Panc1 (cell line): Measurements from ENCODE around the gene CDC42BPA.

Source experiments
- POLR2AphosphoS5 ChIP-seq: IDR thresholded peaks from 2 replicates; pipeline ENCODE4 v1.6.1; 2012; ENCODE audit warnings: mild to moderate bottlenecking, low read depth, low read length, moderate library complexity
- SIN3A ChIP-seq: IDR thresholded peaks from 2 replicates; pipeline ENCODE4 v1.6.1; 2012; ENCODE audit warnings: low read depth, mild to moderate bottlenecking, low read length, moderate library complexity, borderline replicate concordance; ENCODE audit not compliant: insufficient read depth
- TF ChIP-seq, protein P1 (sequence below): fragments of 450-650 bp; IDR thresholded peaks from 2 replicates; pipeline ENCODE4 v1.5.1; 2017; ENCODE audit warnings: mild to moderate bottlenecking
- TF ChIP-seq, protein P2 (sequence below), 2 experiments: IDR thresholded peaks; 2 replicates each; pipeline ENCODE4 v1.6.1; 2011 to 2012; ENCODE audit warnings: low read depth in 2 of 2, control low read depth in 1 of 2, low read length in 1 of 2, mild to moderate bottlenecking in 1 of 2, moderate library complexity in 1 of 2; ENCODE audit not compliant: insufficient read depth in 1 of 2

DNA sequence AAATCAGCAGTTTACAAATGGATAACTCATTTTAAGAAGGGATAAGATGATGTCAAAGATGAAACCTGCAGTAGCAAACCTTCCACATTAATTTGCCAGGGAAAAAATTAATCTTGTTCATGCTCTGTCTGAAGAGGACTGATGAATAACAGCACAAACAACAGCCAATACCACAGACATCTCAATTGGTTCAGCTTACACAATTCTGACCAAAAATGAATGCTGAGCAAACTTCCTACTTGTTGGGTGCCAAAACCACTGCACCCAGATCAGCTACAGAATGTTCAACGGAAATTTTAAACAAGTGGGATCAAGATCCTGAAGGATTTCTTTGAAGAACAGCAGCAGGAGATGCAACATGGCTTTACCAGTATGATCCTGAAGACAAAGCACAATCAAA is 279.9 kb downstream of the CDC42BPA start:
- TF ChIP-seq, protein P1, sequence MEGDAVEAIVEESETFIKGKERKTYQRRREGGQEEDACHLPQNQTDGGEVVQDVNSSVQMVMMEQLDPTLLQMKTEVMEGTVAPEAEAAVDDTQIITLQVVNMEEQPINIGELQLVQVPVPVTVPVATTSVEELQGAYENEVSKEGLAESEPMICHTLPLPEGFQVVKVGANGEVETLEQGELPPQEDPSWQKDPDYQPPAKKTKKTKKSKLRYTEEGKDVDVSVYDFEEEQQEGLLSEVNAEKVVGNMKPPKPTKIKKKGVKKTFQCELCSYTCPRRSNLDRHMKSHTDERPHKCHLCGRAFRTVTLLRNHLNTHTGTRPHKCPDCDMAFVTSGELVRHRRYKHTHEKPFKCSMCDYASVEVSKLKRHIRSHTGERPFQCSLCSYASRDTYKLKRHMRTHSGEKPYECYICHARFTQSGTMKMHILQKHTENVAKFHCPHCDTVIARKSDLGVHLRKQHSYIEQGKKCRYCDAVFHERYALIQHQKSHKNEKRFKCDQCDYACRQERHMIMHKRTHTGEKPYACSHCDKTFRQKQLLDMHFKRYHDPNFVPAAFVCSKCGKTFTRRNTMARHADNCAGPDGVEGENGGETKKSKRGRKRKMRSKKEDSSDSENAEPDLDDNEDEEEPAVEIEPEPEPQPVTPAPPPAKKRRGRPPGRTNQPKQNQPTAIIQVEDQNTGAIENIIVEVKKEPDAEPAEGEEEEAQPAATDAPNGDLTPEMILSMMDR = no peak
- TF ChIP-seq, protein P2, sequence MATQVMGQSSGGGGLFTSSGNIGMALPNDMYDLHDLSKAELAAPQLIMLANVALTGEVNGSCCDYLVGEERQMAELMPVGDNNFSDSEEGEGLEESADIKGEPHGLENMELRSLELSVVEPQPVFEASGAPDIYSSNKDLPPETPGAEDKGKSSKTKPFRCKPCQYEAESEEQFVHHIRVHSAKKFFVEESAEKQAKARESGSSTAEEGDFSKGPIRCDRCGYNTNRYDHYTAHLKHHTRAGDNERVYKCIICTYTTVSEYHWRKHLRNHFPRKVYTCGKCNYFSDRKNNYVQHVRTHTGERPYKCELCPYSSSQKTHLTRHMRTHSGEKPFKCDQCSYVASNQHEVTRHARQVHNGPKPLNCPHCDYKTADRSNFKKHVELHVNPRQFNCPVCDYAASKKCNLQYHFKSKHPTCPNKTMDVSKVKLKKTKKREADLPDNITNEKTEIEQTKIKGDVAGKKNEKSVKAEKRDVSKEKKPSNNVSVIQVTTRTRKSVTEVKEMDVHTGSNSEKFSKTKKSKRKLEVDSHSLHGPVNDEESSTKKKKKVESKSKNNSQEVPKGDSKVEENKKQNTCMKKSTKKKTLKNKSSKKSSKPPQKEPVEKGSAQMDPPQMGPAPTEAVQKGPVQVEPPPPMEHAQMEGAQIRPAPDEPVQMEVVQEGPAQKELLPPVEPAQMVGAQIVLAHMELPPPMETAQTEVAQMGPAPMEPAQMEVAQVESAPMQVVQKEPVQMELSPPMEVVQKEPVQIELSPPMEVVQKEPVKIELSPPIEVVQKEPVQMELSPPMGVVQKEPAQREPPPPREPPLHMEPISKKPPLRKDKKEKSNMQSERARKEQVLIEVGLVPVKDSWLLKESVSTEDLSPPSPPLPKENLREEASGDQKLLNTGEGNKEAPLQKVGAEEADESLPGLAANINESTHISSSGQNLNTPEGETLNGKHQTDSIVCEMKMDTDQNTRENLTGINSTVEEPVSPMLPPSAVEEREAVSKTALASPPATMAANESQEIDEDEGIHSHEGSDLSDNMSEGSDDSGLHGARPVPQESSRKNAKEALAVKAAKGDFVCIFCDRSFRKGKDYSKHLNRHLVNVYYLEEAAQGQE (IDR thresholded peaks at IDR 0.05; ENCODE audit: insufficient read depth in 1 of 2, low read depth in 2 of 2, low read length in 1 of 2) = no peak
- TF ChIP-seq SIN3A (no peak), POLR2AphosphoS5 (no peak)
